BJ (cell line): Measurements from ENCODE around the gene KRTAP4-4. TPM values are rescaled to one million over a fixed set of nuclear protein-coding genes. Genes with fewer than 3 reads are reported as not detected.

Experiments used
- CTCF ChIA-PET: fragments of 350-600 bp; formaldehyde crosslinking; extraction: SDS; loops from one replicate; lab custom pipeline; 2021; ENCODE audit warnings: antibody characterized with exemption, inconsistent platforms; lab: Yijun Ruan, JAX
- POLR2A ChIA-PET: fragments of 300-600 bp; sonication (Branson Sonifier 250); formaldehyde crosslinking; extraction: SDS; loops from one replicate; lab custom pipeline; 2021; ENCODE audit warnings: antibody characterized with exemption; lab: Charles Lee
- DNase-seq: peaks from one replicate; pipeline ENCODE4 v3.0.0-alpha.2; 2011; ENCODE audit warnings: low read depth
- H3K27me3 ChIP-seq: 2 replicates; pipeline ENCODE4 v1.6.0; 2011; ENCODE audit warnings: low read length; ENCODE audit not compliant: control insufficient read depth, insufficient read depth
- H3K36me3 ChIP-seq: 2 replicates; pipeline ENCODE4 v1.5.1; 2011; ENCODE audit warnings: low read length; ENCODE audit not compliant: control insufficient read depth, insufficient read depth
- H3K4me3 ChIP-seq: 2 replicates; pipeline ENCODE4 v1.5.1; 2011; ENCODE audit warnings: low read depth, mild to moderate bottlenecking, control low read depth, low read length
- polyA plus RNA-seq: library from polyadenylated mRNA; depleted of rRNA; stranded (reverse); fragments of >200 nt; gene quantifications from 2 replicates; pipeline ENCODE4 v1.2.3, GENCODE V29; 2011
- TF ChIP-seq, protein P1 (sequence below): IDR thresholded peaks from 2 replicates; pipeline ENCODE4 v1.5.1; 2011; ENCODE audit warnings: low read depth, mild to moderate bottlenecking, control low read depth, inconsistent platforms, low read length, moderate library complexity; ENCODE audit not compliant: insufficient read depth

The KRTAP4-4 gene
- polyA plus RNA-seq, 1 experiment: not detected

GRCh38 chr17:41177727-41178271 is 17.3 kb upstream of the KRTAP4-4 start, which contains the start of gene KRTAP4-2:
Gene KRTAP4-2 (minus strand): TSS chr17:41178221. CDS start chr17:41178164, 57 bp downstream.
- H3K27me3 ChIP-seq: no peaks in the 10 kb centered on the region
- POLR2A ChIA-PET: no interaction called here
- no peaks in the 10 kb centered on the region for H3K36me3 ChIP-seq
- no peak for DNase-seq
- TF ChIP-seq, protein P1, sequence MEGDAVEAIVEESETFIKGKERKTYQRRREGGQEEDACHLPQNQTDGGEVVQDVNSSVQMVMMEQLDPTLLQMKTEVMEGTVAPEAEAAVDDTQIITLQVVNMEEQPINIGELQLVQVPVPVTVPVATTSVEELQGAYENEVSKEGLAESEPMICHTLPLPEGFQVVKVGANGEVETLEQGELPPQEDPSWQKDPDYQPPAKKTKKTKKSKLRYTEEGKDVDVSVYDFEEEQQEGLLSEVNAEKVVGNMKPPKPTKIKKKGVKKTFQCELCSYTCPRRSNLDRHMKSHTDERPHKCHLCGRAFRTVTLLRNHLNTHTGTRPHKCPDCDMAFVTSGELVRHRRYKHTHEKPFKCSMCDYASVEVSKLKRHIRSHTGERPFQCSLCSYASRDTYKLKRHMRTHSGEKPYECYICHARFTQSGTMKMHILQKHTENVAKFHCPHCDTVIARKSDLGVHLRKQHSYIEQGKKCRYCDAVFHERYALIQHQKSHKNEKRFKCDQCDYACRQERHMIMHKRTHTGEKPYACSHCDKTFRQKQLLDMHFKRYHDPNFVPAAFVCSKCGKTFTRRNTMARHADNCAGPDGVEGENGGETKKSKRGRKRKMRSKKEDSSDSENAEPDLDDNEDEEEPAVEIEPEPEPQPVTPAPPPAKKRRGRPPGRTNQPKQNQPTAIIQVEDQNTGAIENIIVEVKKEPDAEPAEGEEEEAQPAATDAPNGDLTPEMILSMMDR: no peak
- CTCF ChIA-PET: no interaction called here
- no peak within 1 kb of the TSS for H3K4me3 ChIP-seq

DNA sequence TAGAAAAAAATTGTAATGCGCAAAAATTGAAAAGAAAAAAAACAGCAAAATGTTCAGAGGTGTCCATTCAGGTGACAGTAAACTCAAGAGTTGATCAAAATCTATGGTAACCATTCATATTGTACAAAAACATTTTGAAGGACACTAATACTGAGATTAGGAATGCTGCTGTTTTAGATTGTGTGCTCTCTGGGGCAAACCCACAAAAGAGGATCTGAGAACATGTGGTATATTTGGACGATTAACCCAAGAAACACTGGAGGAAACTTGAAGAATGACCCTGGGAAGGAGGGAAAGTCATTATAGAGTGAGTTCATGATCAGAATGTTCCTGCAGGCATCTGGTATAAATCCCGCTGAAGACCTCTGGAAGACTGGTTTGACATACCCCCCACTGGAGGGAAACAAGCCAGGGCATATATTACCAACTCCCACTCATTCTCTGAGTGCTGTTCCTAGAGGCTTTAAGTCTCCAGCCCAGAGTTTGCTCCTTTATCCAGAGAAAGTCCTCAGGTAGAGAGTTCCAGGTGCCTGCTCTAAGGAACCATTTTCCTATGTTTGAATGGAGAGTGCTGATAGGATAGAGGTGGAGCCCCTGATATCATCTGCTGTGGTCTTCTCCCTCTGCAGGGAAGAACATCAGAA is 16.3 kb upstream of the KRTAP4-4 start:
- Histone ChIP-seq H3K36me3 (no peaks in the 10 kb centered on the region), H3K27me3 (no peaks in the 10 kb centered on the region), H3K4me3 (no peak overlapping the region)
- TF ChIP-seq, protein P1: no peak
- ChIA-PET CTCF (no interaction called here), POLR2A (no interaction called here)
- no peak for DNase-seq

- no peaks in the 10 kb centered on the region for H3K36me3 ChIP-seq
- DNase-seq: no peak
- H3K27me3 ChIP-seq: no peaks in the 10 kb centered on the region
- H3K4me3 ChIP-seq: no peak overlapping the region
- TF ChIP-seq, protein P1: no peak
- ChIA-PET CTCF (interaction anchor here (0.6 to 1.4 kb wide), 2 partner anchors 144 to 377 kb away, joined by 4 read pairs; no protein-coding TSS in a partner anchor), POLR2A (interaction anchor here (0.6 kb wide), 1 partner anchor 124 kb away, joined by 3 read pairs; no protein-coding TSS in a partner anchor)
Measured at GRCh38 chr17:41171886-41172285, 11.3 kb upstream of the KRTAP4-4 start.

DNA sequence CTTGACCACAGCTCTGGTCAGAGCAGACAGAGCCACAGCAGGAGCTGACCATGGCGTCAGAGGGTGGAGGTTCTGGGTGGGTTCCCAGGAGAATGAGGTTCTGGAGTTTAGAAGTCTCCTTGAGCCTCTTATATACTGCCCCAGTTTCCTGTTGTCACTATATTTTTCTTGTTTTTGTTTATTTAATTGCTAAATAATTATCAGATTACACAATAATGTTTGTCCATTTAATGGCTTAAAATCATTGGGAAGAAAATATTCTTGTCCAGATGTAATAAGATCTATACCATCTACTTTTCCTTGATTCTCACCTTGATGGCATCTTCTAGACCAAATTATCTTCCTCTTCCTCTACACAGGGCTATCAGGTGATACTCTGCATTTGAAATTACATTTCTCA is 7.6 kb upstream of the KRTAP4-4 start, which contains the start of gene KRTAP4-3:
Gene KRTAP4-3 (minus strand): TSS at position 101 of the 400 bp plus-strand sequence. CDS start 49 bp downstream, at position 52.
- no peaks in the 10 kb centered on the region for H3K27me3 ChIP-seq
- no peak for DNase-seq
- POLR2A ChIA-PET: no interaction called here
- H3K36me3 ChIP-seq: no peaks in the 10 kb centered on the region
- TF ChIP-seq, protein P1: no peak
- H3K4me3 ChIP-seq: no peak within 1 kb of the TSS
- CTCF ChIA-PET: no interaction called here

- ChIA-PET CTCF (no interaction called here), POLR2A (no interaction called here)
Measured at GRCh38 chr17:41167561-41167960, 7.0 kb upstream of the KRTAP4-4 start.

More at GRCh38 chr17:41167561-41167960, 7.0 kb upstream of the KRTAP4-4 start:
- H3K27me3 ChIP-seq: no peaks in the 10 kb centered on the region
- H3K36me3 ChIP-seq: no peaks in the 10 kb centered on the region
- no peak for DNase-seq
- no peak overlapping the region for H3K4me3 ChIP-seq
- TF ChIP-seq, protein P1: no peak
